Measurements from ENCODE around the gene TAC4.

The TAC4 gene, protein sequence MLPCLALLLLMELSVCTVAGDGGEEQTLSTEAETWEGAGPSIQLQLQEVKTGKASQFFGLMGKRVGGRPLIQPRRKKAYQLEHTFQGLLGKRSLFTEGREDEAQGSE

GRCh38 chr17:49848019-49848473 is at the start of gene TAC4:
Gene TAC4 (minus strand): TSS chr17:49848069. CDS start chr17:49848017, 52 bp downstream.
- DNase-seq = no peak

DNA sequence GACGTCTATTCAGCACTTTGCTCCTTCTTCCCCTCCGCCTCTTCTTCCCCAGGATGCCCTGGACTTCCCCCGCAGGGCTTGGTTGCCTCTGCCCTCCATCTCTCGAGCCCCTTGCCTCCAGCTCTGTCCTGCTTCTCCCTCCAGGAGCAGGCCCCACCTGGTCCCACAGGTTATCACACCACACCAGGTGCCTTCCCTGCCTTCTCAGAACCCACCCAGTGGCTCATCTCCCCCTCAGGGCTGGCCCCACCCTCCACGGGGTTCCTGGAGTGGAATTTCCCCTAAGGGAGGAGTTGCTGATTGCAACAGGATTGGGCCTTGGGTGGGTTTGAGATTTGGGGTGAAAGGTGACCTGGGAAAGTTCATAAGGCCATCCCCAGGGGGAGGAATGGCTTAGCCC is 49.0 kb upstream of the TAC4 start:
- no peak for DNase-seq

DNA sequence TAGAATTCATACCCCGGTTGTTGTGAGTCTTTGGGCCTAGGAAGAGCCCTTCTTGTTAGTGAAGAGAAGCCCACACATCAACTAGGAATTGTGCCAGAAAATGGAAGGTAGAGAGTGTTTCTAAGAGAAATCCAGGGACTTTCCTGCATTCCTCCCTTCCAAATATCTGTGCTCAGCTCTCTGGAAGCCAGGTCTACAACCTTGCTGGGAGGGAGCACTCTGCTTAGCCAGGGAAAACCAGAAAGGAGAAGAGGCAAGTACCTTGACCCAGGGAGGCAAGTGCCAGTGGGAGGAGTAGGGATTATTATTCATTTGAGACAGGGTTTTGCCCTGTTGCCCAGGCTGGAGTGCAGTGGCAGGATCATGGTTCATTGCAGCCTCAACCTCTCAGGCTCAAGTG is 48.4 kb upstream of the TAC4 start:
- DNase-seq = no peak

- DNase-seq = no peak
Observed at GRCh38 chr17:49895812-49896211, 47.9 kb upstream of the TAC4 start.

DNA sequence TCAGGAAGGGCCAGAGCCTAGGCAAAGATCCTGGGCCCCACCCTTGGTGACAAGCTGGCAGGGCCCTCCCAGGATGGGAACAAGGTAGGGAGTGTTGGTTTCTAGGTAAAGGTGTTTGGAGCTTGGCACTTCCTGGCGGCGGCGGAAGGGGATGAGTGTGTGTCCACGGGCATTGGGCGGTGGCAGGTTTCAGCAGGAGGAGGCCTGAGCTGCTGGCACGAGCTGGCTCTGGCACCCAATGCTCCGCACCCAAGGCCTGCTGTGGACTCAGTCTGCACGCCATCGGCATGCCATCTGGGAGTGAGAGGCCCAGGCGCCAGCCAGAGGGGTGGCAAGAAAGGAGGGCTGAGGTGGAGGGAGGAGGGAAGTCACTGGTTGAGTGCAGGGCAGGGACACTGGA is 46.9 kb upstream of the TAC4 start:
- DNase-seq = no peak

DNA sequence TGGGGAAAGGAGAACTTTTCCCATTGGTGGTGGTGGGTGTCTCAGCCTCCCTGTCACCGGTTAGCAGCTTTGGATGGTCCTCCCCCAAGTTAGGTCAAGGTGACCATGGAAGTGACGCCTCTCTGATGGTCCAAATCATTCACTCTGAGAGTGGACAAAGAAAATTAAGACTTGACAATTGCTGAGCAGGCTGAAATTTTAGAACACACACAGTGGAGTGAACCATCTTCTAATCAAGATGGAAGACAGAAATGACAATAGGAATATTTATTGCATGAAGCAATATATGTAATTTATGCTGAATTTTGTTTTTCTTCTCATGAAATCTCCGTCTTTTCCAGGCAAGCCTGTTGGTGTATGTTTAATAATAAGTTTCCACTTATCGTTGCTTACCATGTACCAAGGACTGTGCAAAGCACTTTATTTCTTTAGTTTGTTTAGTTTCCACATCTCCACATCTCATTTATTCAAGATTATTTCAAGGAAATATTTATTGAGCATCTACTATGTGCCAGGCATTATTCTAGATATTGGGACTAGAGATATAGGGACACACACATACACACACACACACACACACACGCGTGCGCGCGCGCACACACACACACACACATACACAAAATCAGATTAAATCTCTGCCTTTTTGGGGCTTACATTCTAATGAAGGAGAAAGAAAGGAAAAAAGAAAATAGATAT is 44.0 kb upstream of the TAC4 start:
- no peak for DNase-seq

DNA sequence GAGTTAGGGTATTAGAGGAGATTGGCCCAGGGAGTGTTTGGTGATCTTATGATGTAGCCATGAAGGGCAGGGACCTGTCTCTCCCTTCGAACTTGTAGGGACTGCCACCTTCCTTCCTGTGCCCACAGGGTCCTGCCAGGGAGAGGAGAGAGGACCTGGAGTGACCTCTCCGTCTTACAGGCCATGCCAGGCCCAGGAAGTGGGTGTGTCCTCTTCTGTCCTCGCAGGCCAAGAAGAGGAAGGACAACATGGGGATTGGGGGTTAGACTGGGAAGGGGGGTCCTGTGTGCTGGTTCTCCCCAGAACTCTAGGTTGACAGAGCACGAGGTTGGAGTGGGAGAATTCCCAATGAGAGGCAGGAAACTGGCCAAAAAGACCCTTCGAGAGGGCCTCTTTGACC is 43.4 kb upstream of the TAC4 start:
- DNase-seq = no peak

GRCh38 chr17:49890852-49891251 is 43.0 kb upstream of the TAC4 start:
- no peak for DNase-seq

- no peak for DNase-seq
Observed at GRCh38 chr17:49890077-49890821, 42.4 kb upstream of the TAC4 start.

DNA sequence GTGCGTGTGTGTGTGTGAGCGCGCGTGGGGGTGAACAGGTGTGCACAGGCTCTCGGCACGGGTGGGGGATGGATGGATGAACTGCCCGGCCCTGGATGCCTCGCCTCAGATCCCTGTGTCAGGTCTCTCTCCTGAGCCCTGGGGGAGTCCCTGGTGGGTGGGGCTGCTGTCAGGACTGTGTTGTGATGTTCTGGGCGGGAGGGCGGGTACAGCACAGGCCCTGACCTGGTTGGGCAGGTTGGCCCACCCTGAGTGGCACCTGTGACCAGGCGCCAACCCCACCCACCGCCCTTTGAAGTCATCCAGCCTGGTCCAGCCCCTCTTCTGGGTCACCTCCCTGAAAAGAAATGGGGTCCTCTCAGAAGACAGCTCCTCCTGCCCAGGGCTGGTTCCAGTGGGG is 41.6 kb upstream of the TAC4 start:
- DNase-seq = no peak

DNA sequence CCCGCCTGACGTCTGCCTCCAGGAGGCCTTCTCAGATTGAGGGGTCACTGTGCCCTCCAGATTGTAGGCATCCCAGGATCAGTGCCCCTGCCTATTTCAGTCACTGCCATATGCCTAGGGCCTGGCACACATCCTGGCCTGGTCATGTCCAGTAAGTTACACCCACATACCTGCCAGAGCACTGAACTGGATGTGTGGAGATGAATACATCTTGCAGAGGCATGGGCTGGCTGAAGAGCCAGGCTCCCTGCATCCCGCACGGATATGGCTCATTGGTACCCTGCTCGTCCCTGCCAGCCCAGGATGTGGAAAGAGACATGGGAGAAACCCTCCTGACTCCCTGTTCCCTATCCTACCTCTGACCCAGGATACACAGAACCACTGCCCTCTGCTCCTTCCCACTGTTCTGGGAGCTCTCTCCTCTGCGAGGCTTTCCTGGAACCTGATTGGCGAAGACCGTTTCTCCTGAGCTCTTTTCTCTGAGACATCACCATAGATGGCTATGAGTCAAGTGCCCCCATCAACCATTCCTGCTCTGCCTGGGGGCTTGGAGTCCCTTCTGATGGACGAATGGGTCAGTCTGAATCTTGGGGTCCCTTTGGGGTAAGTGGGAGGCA is 40.0 kb upstream of the TAC4 start:
- no peak for DNase-seq

DNA sequence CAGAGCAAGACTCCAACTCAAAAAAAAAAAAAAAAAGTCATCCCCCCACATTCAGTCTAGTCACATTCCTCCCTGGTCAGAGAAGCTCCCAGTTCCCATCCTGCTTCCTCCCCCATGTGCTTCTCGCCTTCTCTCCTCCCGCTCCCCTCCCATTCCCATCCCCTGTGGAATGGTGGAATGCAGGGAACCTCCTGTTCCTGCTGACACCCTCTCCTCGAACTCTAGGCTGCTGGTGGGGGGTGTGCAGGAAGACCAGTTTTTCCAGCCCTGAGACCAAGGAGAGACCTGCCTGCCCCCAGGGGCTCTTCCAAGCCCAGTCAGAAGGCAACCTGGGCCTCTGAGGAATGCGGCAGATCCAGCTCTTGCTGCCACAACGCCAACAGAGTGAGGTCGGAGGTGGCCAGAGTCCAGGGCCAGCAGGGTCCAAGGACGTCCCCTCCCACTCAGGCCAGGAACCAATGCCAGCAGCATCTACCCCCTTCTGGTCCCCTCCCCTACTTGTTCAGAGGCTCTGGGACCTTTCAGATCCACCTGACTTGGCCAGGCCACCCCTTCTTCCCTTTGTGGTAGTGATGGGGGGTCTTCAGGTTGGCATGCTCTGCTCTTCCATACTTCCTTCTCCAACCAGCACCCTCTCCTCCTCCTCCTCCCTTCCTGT is 39.3 kb upstream of the TAC4 start:
- no peak for DNase-seq

DNA sequence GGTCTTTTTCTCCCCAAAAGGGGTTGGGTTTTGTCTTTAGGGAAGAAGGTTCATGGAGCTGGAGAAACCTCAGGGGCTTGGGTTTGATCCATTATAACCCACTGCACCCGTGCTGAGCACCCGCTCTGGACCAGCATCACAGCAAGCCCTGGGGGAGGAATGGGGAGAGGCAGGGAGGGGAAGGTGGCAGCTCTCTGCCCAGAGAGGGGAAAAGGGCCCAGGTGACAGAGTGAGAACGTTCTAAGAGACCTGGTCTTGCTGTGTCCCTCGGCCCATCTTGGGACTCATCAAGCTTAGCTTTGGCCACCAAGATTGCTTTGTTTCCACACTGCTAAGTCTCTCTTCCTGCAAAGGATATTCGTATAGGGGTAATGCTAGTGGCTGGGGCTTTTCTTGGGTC is 38.2 kb upstream of the TAC4 start:
- DNase-seq = no peak

DNA sequence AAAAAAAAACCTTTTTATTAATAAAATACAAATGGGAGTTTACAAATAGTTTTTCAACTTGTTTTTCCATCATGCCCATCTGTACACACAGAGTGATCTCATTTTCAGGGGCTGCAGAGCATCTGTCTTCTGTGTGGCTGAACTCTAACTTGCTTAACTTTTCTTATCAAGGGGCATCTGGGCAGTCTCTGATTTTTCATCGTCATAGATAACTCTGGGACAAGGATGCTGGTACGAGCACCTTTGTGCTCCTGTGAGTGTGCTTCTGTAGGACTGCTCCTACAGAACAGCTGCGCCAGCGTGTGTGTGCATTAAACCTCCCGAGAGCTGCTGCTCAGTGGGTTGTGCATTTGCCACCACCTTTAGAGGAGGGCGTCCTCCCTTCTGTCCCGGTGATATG is 34.6 kb upstream of the TAC4 start:
- no peak for DNase-seq

- no peak for DNase-seq
Observed at GRCh38 chr17:49881054-49881402, 33.2 kb upstream of the TAC4 start.

DNA sequence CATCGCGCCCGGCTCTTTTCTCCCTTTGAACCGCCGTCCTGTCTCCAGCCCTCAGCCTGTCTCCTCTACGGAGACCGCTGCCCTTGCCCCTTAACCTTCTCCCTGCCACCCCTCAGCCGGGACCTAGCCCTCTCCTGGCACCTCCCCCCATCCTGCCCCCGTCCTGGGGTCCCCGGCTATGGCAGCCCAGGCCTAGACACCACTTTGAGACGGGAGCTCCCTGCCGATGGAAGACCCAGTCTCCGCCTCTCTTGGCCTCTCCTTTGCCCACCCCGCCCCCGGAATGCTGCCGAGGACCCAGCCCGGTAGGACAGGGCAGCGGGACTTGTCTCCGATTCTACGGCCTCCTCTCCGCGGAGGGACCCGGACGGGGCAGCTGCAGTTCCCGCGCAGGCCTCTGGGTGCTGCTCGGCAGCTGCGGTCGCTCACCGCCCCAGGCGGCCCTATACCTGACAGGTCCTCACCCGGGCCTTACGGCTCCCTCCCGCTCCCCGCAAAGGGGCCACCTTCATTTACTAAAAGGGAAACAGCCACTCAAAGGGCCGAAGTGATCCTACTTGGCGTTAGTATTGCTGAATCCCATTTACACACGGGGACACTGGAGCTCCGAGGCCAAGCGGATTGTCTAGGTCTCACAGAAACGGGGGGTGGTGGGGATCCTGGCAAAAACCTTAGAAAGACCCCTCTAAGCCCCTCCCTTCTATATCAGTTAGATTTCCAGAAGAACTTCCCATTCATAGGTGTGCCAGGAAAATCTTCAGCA is 32.6 kb upstream of the TAC4 start:
- peak; percentile 5 for DNase-seq

DNA sequence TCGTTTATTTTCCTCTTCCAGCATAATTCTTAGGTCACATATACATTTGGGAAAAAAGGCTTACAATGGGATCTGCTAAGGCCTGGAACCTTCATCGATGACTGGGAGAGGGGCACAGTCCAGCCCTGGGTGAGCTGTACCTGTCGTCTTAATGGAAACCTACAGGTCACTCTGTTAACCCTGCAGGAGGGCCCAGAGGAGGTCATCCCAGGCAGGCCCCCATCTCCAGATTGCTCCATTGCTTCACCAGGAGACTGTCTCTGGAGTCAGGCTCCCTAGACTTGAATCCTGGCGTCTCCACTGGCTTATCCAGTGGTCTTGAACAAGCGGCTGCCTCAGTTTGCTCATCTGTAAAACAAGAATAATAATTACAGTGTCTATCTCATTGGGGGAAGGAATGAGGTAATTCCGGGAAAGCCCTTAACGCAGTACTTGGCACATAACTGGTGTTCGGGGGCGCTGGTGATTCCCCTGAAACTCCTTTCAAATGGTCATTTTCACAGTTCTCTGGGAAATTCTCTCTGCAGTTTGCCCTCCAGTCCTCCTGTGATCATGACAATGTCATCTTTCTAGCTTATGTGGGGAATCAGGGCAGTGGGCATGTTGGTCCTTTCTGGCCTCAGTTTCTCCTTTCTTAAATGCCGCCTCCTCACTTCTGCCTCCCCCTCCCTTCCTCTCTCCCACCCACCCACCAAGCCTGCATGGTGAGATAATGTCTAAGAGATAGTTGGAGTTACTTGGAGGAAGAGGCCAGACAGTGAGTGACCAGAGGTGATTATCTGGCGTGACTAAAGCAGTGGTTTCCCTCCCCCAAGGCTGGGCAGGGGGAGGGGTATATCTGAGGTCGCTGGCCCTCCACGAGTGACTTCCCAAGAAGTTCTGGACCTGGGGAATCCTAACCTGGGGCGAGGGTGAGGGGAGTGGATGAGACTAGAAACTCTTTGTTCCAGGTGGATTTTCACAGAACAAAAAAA is 31.3 kb upstream of the TAC4 start:
- DNase-seq = no peak

GRCh38 chr17:49875685-49876084 is 27.8 kb upstream of the TAC4 start:
- DNase-seq = no peak

DNA sequence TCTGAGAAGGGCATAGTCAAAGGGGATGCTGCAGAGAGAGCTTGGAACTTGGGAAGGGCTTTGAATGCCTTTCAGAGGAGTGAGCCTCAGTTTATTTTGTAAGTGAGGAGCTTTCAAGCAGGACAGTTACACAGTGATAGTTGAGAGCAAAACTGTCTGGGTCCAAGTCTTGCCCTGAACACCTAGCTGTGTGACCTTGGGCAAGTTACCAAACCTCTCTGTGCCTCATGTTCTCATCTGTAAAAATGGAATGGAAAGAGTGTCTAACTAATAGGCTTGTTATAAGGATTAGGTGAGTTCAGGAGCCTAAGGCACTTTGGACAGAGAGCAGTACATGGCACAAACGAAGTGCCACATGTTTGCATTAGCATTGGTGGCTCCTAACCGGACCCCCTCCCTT is 27.0 kb upstream of the TAC4 start:
- no peak for DNase-seq

GRCh38 chr17:49873926-49874325 is 26.1 kb upstream of the TAC4 start:
- DNase-seq = no peak

- no peak for DNase-seq
Observed at GRCh38 chr17:49873466-49873865, 25.6 kb upstream of the TAC4 start.

All from NCI-H748 treated with DMSO at 0.1 percent for 48 hours (cell line).